HG02870 (cell line): Measurements from ENCODE around the gene HNRNPUL1.

Experiments used
- ATAC-seq: cut with Tn5 transposase; IDR thresholded peaks from one replicate; pipeline ENCODE4 v1.9.1; 2021; ENCODE audit warnings: mild to moderate bottlenecking, moderate library complexity; ENCODE audit not compliant: unreplicated experiment

The HNRNPUL1 gene

DNA sequence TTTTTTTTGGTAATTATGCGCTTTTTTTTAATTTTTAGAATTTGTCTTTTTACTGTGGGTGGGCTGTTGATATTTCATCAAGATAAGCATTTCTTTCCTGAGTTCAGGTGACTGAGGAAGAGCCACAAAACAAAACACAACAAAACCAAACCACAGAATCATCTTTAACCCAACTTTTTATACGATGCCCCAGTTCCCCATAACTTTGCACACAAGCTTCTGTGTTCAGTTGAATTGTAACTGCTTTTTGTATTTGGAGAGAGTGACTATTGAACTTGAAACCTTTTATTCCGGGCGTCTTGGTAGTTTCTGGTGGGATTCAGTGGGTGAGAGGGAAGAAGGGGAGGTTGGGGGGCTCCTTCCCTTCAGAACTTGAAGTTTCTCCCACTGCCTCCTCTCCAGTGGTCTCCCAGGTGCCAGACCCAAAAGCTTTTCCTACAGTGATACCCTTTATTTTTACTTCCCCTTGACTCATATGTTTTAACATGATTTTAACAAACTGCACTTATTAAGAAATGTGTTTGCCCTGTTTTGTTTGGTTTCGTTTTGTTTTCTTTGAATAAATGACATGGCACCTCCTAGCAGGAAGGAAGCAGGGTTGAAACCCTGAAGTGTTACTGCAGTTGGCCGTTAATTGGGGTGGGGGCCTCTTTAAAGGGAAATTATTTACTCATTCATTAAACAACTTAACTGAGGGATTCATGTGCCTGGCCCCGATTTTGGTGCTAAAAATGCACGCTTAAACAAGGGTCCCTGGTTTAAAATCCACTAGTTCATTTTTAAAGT lies 43.1 kb downstream of the HNRNPUL1 start:
- ATAC-seq = no peak

DNA sequence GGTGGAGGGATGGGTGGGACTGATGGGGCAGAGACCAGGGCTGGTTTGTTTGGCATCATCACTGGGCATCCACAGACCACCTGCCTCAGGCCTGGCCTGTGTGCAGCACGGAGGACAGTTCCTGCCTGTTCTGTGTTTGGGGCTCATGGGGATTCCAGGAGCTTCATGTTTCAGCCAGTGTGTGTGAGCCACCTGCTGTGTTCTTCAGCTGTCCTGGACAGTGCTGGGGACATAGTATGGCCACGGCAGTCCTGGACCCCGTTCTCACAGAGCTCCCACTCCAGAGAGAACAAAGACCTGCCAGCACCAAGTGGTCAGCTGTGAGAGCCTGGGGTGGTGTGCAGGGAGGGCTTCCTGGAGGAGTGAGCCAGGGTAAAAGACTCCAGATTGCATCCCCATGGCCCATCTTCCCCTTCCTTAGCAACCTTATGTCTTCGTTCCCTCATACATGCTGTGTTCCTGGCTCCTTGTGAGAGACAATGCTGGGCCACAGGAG lies 43.8 kb downstream of the HNRNPUL1 start:
- ATAC-seq = no peak

DNA sequence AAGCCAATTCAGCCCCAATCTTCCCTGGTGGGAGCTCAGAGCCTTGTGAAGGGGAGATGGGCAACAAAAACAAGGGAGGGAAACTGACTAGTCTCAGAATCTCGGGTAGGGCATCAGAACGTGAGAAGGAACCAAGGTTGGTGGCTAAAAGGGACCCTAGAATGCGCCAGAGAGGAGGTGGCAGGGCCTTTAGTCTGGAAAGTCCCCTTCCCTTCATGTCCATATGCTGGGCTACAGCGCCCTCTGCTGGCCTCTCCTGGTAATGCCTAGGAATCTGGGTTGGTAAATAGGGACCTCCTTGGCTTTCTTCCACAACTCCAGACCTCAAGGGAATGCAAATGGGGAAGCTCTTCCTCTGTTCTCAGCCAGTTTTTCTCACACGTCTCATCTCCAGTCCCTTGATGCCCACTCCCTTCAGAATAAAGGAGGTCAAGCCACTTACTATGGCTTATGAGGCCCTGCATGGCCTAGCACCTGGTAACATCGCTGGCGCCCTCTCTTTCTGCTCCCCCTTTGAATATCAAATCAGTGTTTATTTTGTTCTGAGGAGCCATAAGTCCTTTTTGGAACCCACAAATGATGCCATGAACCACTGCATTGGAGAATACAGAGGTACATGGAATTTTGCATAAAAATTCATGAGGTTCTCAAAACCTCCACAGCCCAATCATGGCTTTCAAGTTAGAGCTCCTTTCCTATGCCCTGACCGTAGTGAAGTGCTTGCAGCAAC lies 44.4 kb downstream of the HNRNPUL1 start:
- no peak for ATAC-seq

DNA sequence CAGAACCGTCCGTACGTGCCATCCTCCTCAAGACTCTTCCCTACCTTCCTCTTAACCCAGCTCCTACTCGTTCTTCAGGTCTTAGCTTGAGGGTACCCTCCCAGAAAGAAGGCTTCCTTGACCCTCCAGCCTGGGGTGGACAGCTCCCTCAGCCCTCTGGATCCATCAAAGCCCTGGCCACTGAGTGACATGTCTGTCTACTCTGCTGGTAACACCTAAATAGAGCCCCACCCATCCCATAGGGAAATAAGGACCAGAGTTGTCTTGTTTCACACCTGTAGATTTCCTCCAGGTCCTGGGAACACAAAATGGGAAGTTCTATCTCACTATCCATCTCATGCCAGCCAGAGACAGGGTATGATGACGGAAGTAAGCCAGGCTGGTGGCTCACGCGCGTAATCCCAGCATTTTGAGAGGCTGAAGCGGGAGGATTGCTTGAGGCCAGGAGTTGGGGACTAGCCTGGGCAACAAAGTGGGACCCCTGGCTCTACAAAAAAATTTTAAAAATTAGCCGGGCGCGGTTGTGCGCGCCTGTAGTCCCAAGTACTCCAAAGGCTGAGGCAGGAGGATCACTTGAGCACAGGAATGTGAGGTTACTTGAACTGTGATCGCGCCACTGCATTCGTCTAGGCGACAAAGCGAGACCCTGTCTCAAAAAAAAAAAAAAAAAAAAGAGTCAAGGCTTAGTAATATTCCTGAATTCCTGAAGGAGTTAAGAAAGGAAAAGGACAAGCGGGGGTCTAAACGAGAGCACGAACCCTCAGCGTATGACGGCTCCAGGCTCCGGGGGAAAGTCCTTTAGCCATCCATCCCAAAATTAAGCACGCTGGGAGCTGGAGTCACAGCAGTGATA lies 45.2 kb downstream of the HNRNPUL1 start:
- no peak for ATAC-seq

DNA sequence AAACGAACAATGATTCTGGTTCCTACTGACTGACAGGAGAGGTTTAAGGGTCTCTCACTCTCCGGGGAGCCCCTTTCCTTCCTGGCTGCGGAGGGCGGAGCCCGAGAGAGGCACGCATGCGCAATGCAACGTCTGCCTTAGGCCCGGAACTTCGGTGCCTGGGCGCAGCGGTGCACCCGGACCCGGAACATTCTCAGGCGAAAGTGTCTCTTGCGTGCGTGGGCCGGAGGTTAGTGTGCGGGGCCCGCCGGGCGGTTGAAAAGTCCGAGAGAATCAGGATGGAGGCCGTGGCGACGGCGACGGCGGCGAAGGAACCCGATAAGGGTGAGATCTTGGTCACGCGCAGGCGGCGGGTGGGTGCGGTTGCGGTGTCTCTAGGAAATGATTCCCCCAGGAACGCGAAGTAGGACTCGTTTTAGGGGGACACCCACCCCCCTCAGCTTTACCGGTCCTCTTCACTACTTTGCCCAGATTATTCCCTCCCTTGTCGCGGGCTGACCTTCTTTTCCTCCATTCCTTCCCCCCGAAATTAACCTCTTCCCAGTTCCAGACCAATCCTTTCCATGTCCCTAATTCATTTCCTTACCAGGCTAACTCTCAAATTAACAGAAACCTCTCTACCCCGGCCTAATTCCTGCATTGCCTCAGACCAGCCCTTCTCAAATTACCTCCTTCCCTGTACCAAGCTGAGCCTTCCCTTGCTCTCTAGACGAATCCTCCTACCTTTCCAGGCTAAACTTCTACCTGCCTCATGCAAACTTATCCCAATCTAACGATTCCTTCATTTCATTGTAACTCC lies 46.1 kb downstream of the HNRNPUL1 start, which contains the start of gene CCDC97:
Gene CCDC97 (plus strand): TSS at position 140 of the 799 bp plus-strand sequence. CDS start 139 bp downstream, at position 279.
- peak; percentile 57 for ATAC-seq

DNA sequence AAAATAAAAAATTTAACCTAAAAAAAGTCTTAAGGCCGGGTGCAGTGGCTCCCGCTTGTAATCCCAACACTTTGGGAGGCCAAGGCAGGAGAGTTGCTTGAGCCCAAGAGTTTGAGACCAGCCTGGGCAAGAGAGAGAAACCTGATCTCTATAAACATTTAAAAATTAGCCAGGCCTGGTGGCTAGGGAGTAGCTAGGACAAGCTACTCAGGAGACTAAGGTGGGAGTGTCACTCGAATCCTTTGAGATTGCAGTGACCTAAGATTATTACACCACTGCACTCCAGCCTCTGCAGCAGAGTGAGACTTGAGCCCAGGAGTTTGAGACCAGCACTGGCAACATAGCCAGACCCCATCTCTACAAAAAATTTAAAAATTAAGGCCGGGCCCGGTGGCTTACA lies 46.9 kb downstream of the HNRNPUL1 start:
- ATAC-seq = no peak

DNA sequence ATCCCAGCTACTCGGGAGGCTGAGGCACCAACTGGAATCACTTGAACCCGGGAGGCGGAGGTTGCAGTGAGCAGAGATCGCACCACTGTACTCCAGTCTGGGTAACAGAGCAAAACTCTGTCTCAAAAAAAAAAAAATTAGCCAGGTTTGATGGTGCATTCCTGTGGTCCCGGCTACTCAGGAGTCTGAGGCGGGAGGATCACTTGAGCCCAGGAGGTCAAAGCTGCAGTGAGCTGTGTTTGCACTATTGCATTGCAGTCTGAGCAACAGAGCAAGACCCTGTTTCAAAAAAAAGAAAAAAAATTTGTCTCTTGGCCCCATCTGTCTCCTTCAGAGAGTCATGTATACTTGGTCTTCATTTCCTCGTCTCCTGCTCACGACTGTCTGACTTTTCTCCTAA lies 47.4 kb downstream of the HNRNPUL1 start:
- no peak for ATAC-seq

DNA sequence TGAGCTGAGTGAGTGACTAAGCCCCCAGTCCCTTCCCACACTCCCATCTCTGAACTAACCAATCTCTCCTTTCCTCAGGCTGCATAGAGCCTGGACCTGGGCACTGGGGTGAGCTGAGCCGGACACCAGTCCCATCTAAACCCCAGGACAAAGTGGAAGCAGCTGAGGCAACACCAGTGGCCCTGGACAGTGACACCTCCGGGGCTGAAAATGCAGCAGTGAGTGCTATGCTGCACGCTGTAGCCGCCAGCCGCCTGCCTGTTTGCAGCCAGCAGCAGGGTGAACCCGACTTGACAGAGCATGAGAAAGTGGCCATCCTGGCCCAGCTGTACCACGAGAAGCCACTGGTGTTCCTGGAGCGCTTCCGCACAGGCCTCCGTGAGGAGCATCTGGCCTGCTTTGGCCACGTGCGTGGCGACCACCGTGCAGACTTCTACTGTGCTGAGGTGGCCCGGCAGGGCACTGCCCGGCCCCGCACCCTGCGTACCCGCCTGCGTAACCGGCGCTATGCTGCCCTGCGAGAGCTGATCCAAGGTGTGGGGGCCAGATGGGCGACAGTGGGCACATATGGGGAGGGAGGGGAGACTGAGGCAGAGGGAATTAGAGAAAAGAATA lies 52.2 kb downstream of the HNRNPUL1 start:
- ATAC-seq = no peak

DNA sequence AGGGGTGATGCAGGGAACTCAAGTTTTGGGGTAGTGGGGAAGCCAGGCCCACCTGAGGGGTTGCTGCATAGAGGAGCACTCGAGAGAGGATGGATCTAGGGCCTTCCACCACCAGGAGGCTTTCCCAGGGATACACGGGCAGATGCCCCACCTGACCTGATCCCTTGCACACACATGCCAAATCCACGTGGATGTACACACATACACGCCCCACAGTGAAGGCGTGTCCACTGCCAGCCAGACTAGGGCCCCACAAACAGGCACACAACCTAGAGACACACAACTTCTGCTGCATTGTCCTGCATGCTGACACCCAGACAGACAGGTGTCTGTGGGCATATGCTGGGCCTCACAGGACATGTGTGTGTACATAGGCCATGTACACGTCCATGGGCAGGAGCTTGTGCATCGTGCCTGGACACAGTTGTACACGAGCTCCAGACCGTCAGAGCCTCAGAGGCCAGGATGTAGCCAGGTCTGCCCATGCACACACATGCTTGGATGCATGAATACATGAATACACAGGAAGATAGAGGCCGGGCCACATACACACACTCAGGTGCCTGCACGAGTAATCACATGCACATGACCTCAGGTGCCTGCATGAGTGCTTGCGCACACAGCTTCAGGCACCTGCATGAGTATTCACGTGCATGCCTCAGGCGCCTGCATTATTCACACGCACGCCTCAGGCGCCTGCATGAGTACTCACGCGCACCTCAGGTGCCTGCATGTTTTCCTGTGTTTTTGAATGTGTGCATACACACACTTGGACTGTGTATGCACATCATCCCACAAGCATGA lies 54.7 kb downstream of the HNRNPUL1 start:
- no peak for ATAC-seq

DNA sequence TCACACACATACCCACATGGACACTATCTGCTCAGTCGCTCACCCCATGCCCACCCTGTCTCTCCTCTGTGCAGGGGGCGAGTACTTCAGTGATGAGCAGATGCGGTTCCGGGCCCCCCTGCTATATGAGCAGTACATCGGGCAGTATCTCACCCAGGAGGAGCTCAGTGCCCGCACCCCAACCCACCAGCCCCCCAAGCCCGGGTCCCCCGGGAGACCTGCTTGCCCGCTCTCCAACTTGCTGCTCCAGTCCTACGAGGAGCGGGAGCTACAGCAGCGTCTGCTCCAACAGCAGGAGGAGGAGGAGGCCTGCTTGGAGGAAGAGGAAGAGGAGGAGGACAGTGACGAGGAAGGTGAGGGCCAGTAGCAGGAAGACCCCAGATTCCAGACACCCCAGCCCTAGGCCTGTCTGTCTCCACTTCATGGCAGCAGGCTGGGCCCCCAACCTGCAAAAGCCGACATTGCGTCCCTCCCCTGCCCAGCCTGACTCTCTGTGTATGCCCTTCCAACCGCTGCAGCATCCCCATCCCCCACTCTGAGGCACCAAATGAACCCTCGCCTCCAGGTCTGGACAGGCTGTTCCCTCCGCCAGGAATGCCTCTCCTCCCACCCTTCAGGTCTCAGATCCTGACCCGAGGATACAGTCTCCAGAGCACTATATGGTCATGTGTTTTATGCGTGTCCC lies 55.5 kb downstream of the HNRNPUL1 start:
- ATAC-seq = no peak

DNA sequence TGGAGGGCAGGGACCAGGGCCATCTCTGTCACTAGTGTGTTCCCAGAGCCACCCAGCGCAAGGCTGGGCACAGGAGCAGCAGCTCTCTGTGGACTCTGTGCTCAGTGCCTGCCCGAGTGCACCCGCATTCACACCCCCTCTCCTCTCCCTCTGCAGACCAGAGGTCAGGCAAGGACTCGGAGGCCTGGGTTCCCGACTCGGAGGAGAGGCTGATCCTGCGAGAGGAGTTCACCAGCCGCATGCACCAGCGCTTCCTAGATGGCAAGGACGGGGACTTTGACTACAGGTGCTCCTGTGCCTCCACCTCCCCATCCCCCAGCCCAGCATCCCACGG lies 56.0 kb downstream of the HNRNPUL1 start:
- no peak for ATAC-seq

DNA sequence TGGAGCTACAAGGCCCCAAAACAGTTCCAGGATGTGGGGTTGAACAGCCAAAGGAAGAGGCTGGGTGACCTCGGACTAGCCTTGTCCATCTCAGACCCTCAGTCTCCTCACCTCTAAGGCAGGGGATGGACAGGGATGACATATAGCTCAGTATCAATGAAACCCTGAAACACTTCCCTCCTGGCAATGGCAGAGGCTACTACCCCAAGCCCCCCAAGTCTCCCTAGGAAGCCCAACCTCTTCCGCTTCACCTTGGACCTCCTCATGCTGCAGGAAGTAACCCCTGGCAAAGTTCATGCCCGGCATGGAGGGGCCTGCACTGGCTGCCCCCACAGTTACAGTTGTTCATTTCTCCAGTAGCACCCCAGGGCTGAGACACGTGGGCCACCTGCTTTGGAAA lies 56.4 kb downstream of the HNRNPUL1 start:
- no peak for ATAC-seq

DNA sequence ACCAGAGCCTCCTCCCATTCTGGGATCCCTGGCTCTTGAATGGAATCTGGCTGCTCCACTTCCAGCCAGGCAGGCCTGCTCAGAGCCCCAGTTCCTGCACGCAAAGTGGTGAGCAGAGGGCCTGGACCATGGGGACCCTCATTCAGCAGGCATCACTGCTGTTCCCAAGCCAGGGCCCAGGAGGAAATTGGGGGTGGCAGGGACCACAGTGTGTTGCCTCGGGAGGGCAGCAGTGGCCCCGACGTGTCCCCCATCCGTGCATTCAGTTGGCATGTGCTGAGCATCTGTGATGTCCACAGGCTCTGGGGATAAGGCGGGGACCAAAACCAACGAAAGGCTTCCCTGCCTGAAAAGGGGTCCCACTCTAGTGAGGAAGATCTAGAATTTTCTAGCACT lies 57.0 kb downstream of the HNRNPUL1 start:
- ATAC-seq = no peak

DNA sequence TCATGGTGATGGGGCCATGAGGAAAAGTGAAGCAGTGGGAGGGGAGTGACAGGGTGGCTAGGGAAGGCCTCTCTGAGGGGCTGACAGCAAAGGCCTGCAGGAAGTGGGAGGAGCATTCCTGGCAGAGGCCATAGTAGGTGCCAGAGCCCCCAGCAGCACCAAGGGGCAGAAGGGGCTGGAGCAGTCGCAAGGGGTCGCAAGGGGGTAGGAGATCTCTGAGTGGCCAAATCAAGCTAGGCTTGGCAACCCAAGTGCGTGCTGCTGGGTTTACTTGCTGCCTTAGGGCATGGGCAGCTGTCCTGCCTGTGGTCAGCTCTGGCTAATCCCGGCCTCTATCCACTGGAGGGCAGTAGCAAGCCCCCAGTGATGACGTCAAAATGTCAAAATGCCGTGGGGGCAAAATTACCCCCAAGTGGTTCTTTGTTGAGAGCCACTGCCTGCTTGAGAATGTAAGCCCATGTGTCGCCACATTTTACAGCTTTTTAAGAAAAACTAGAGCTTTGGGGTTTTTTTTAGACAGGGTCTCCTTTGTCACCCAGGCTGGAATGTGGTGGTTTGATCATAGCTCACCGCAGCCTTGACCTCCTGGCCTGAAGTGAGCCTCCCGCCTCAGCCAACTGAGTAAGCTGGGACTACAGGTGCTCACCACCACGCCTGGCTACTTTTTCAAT lies 57.6 kb downstream of the HNRNPUL1 start:
- no peak for ATAC-seq

DNA sequence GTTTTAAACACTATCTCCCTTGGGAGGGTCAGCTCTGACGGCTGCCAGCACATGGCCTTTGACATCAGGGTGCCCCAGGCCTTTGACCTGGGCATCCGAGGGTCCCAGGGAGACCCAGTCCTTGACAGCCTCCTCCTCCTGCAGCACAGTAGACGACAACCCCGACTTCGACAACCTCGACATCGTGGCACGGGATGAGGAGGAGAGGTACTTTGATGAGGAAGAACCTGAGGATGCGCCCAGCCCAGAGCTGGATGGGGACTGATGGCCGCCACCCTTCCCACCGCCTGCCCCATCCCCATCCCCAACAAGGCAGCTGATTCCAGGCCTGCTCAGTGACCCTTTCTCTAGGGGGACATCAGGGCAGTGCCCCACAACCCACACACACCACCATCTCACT lies 58.3 kb downstream of the HNRNPUL1 start:
- no peak for ATAC-seq

DNA sequence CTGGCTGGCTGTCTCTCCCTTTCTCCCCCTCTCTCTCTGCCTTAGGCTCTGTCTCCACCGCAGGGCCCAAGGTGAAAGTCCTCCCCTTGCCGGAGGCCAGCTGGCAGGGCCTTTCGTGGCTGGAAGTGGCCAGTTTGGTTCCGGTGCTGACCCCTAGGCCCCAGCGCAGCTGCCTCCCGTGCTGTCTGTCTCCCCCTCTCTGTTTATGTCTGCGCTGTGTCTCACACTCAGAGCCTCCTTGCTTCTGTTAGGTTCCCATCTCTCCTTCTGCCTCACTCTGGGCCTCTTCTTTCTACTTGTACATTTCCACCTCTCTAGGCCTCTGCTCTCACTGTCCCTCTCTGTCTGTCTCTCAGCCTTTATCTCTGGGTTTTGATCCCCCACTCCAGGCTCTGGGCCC lies 58.9 kb downstream of the HNRNPUL1 start:
- ATAC-seq = no peak

DNA sequence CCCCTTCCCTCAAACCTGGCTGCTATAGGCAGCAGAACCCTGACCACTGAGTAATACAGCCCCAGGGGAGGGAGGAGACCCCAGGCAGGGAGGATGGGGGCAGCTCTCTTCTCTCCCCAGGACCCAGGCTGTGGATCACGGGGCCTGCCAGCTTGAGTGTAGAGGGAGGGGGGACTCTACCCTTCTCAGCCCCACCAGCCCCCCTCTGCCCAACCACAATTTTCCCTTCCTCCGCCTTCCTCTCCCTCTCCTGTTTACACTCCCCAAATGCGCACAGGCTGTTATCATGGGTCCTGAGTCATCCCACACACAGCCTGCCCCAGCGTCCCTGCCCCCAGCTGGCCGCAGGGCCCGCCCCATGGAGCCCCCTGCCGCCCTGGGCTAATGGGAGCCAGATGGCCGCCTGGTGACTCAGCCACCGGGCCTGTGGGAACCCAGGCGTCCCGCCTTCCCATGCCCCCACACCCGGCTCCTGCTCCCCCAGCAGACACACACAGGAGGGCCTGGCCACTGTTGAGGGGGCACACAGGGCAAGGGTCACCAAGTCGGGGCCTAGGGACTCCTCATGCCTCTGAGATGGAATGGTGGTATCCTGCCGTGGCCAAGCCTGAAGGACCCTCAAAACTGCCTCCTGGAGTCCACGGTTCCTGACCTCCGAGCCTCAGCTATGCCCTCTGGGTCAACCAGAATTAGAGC lies 59.4 kb downstream of the HNRNPUL1 start:
- no peak for ATAC-seq
